ENCODE results near the gene MZT2A.
"Not testable (repeated sequence)": the region's sequence is repeated elsewhere in the genome, so short reads cannot be mapped to it uniquely, and the experiment has no call there.

DNA sequence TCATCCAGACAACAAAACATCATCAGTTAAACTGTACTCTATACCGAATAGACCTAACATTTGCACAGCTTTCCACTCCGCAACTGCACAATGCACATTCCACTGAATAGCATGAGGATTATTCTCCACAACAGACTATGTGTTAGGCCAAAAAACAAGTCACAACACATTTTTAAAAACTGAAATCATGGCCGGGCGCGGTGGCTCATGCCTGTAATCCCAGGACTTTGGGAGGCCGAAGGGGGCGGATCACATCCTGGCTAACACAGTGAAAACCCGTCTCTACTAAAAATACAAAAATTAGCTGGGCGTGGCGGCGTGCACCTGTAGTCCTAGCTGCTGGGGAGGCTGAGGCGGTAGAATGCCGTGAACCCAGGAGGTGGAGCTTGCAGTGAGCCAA, 46.7 kb upstream of the MZT2A start:
- not testable (repeated sequence) for TF ChIP-seq SPI1, POLR2AphosphoS5, POLR2A, POU2F2, TAF1 (IDR thresholded peaks at IDR 0.05; ENCODE audit: low read depth, low read length)
